NB4 (cell line): ENCODE results near the gene HNRNPA1L2.
"Not testable (repeated sequence)": the region's sequence is repeated elsewhere in the genome, so short reads cannot be mapped to it uniquely, and the experiment has no call there.

ENCODE experiments used
- DNase-seq: peaks from one replicate; pipeline ENCODE4 v3.0.0; 2010; ENCODE audit warnings: low read depth
- H3K4me3 ChIP-seq: one replicate; pipeline ENCODE4 v1.5.1; 2011; ENCODE audit warnings: mild to moderate bottlenecking, low read depth, low read length, moderate library complexity
- CTCF ChIP-seq: IDR thresholded peaks from one replicate; pipeline ENCODE4 v1.5.1; 2012; ENCODE audit warnings: low read depth, low read length
- MAX ChIP-seq: IDR thresholded peaks from 2 replicates; pipeline ENCODE4 v1.6.1; 2011; ENCODE audit warnings: low read depth, low read length
- MYC ChIP-seq: IDR thresholded peaks from 2 replicates; pipeline ENCODE4 v1.6.1; 2011; ENCODE audit warnings: low read depth, low read length
- POLR2A ChIP-seq: IDR thresholded peaks from 2 replicates; pipeline ENCODE4 v1.6.1; 2011; ENCODE audit warnings: mild to moderate bottlenecking; ENCODE audit not compliant: insufficient read length; ENCODE audit errors: extremely low read depth

Gene HNRNPA1L2

GRCh38 chr13:52642131-52642530 is at the start of gene HNRNPA1L2:
Gene HNRNPA1L2 (plus strand): TSS chr13:52642431. CDS start chr13:52642493, 62 bp downstream.
- no peak for DNase-seq
- H3K4me3 ChIP-seq = no peak within 1 kb of the TSS
- TF ChIP-seq MYC = no peak
- no peak for TF ChIP-seq CTCF
- TF ChIP-seq POLR2A = no peak
- no peak for TF ChIP-seq MAX

- DNase-seq, H3K4me3 ChIP-seq: not testable (repeated sequence)
Observed at GRCh38 chr13:52593175-52593574, 49.1 kb upstream of the HNRNPA1L2 start.

GRCh38 chr13:52593812-52594211 is 48.4 kb upstream of the HNRNPA1L2 start:
- DNase-seq, H3K4me3 ChIP-seq: not testable (repeated sequence)

- not testable (repeated sequence) for DNase-seq, H3K4me3 ChIP-seq
Observed at GRCh38 chr13:52594295-52594694, 47.9 kb upstream of the HNRNPA1L2 start.

- TF ChIP-seq CTCF = no peak
- TF ChIP-seq MYC = no peak
- TF ChIP-seq MAX = no peak
- TF ChIP-seq POLR2A = no peak
- no peak for DNase-seq
- no peak overlapping the region for H3K4me3 ChIP-seq
Observed at GRCh38 chr13:52597676-52598075, 44.6 kb upstream of the HNRNPA1L2 start.

GRCh38 chr13:52599037-52599847 is 43.0 kb upstream of the HNRNPA1L2 start:
- TF ChIP-seq MAX (0 out of 2 replicates have a peak, but pooled peaks have one; percentile 26), MYC (no peak), CTCF (no peak), POLR2A (no peak)
- no peak for DNase-seq
- peak overlapping the region; percentile 59 for H3K4me3 ChIP-seq

GRCh38 chr13:52599848-52600603 is 42.2 kb upstream of the HNRNPA1L2 start:
- TF ChIP-seq MYC (peak; percentile 81; the same call in 1 of the 2 replicates), MAX (peak; percentile 73), CTCF (no peak), POLR2A (peak; percentile 84)
- peak overlapping the region; percentile 59 for H3K4me3 ChIP-seq
- peak; percentile 77 for DNase-seq
